ENCODE data around the gene LIPF. TPM values are rescaled to one million over a fixed set of nuclear protein-coding genes. Genes with fewer than 3 reads are reported as not detected.

LIPF gene, protein sequence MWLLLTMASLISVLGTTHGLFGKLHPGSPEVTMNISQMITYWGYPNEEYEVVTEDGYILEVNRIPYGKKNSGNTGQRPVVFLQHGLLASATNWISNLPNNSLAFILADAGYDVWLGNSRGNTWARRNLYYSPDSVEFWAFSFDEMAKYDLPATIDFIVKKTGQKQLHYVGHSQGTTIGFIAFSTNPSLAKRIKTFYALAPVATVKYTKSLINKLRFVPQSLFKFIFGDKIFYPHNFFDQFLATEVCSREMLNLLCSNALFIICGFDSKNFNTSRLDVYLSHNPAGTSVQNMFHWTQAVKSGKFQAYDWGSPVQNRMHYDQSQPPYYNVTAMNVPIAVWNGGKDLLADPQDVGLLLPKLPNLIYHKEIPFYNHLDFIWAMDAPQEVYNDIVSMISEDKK
- not detected for polyA plus RNA-seq (2013, experiment 1 of 2)
- not detected for polyA plus RNA-seq (2013, experiment 2 of 2)

DNA sequence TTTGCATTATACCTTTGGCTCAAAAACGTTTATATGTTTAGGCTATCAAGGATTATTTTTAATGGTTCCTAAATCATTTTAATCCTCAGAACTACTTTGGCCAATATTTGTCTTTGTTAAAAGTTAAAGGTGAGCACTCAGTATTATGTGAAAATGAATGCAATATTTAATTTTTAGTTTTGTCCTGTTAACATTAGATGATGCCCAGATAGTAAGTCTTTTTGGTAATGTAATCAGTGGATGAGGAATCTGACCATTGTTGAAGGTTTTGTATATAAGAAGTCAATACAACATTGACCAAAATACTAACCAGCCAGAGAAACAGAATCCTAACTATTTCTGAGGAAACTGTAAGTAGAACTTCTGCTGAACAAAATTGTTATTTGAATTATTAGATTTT is at the start of gene LIPF:
LIPF (plus strand) TSS at position 301 of the 400 bp plus-strand sequence. CDS start 2,856 bp downstream, outside the sequence.
- Histone ChIP-seq H3K27me3 (ENCODE audit: insufficient read depth, low read length, poor library complexity) (no peaks in the 10 kb centered on the region), H4K5ac (ENCODE audit: low read length) (no peak within 1 kb of the TSS), H3K79me2 (ENCODE audit: control insufficient read depth, insufficient read depth, low read length) (no peaks in the 10 kb centered on the region), H3K36me3 (ENCODE audit: control insufficient read depth, insufficient read depth, low read length) (no peaks in the 10 kb centered on the region), H2AK5ac (ENCODE audit: low read length) (no peak within 1 kb of the TSS), H3K27ac (ENCODE audit: low read depth, low read length) (no peak within 1 kb of the TSS), H3K4me2 (ENCODE audit: low read length) (no peak within 1 kb of the TSS), H3K56ac (ENCODE audit: low read length) (no peak within 1 kb of the TSS), H3K4ac (ENCODE audit: low read depth, low read length) (no peak within 1 kb of the TSS), H3K4me3 (ENCODE audit: low read length) (no peak within 1 kb of the TSS), H3K9ac (ENCODE audit: low read length) (no peak within 1 kb of the TSS), H3K79me1 (ENCODE audit: low read length) (no peaks in the 10 kb centered on the region), H3K23ac (ENCODE audit: low read length) (no peak within 1 kb of the TSS), H4K8ac (ENCODE audit: low read depth, low read length) (no peak within 1 kb of the TSS), H2BK15ac (replicated peaks; ENCODE audit: low read depth) (no peak within 1 kb of the TSS), H2BK120ac (ENCODE audit: low read depth, low read length) (no peak within 1 kb of the TSS), H2BK5ac (ENCODE audit: low read length) (no peak within 1 kb of the TSS), H3K18ac (ENCODE audit: low read length) (no peak within 1 kb of the TSS), H3K4me1 (ENCODE audit: control insufficient read depth, low read depth, low read length) (no peaks in the 10 kb centered on the region)
- WGBS (ENCODE audit: extremely low coverage, insufficient coverage, low lambda C conversion rate), result no CpG with 5 or more reads among the region's 1 CpG
- DNase-seq, result no peak

- Histone ChIP-seq H3K79me1 (ENCODE audit: low read length) (no peaks in the 10 kb centered on the region), H3K36me3 (ENCODE audit: control insufficient read depth, insufficient read depth, low read length) (no peaks in the 10 kb centered on the region), H3K4me1 (ENCODE audit: control insufficient read depth, low read depth, low read length) (no peaks in the 10 kb centered on the region), H3K4me2 (ENCODE audit: low read length) (no peak overlapping the region), H3K4me3 (ENCODE audit: low read length) (no peak overlapping the region), H3K27me3 (ENCODE audit: insufficient read depth, low read length, poor library complexity) (no peaks in the 10 kb centered on the region), H3K9ac (ENCODE audit: low read length) (no peak overlapping the region), H2BK15ac (replicated peaks; ENCODE audit: low read depth) (no peak overlapping the region), H3K4ac (ENCODE audit: low read depth, low read length) (no peak overlapping the region), H2AK5ac (ENCODE audit: low read length) (no peak overlapping the region), H4K5ac (ENCODE audit: low read length) (no peak overlapping the region), H4K8ac (ENCODE audit: low read depth, low read length) (no peak overlapping the region), H3K79me2 (ENCODE audit: control insufficient read depth, insufficient read depth, low read length) (no peaks in the 10 kb centered on the region), H3K56ac (ENCODE audit: low read length) (no peak overlapping the region), H2BK120ac (ENCODE audit: low read depth, low read length) (no peak overlapping the region), H3K18ac (ENCODE audit: low read length) (no peak overlapping the region), H3K27ac (ENCODE audit: low read depth, low read length) (no peak overlapping the region), H3K23ac (ENCODE audit: low read length) (no peak overlapping the region), H2BK5ac (ENCODE audit: low read length) (no peak overlapping the region)
- no CpG with 5 or more reads among the region's 18 CpGs for WGBS (ENCODE audit: extremely low coverage, insufficient coverage, low lambda C conversion rate)
- no peak for DNase-seq
Measured at GRCh38 chr10:88616250-88616977, 47.8 kb upstream of the LIPF start.

DNA sequence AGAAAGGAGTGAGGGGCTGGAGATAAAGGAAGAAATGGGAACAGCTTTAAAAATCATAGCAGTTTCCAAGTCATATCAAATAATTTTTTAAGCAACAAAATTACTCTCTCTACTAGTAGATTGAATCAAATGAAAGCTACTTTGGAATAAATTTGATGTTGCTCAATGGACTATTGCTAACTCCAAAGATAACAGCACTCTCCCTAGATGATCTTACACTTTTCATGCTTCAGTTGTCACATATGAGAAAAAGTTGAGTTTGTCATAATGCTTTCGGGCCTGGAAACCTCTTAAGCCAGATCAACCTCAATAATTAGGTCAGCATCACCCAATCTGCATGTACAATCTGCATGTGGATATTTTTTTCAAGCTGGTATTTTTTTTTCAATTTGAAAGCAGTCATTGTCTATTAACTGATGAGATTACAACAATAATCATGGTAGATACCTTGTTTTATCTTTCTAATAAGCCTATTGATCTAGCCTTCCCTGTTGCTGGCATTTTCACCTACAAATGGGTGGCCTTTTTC is 46.4 kb upstream of the LIPF start:
- no peak overlapping the region for H3K4me3 ChIP-seq (ENCODE audit: low read length)
- H3K4me2 ChIP-seq (ENCODE audit: low read length), result no peak overlapping the region
- WGBS (ENCODE audit: extremely low coverage, insufficient coverage, low lambda C conversion rate), result no CpG with 5 or more reads among the region's 1 CpG
- no peaks in the 10 kb centered on the region for H3K79me2 ChIP-seq (ENCODE audit: control insufficient read depth, insufficient read depth, low read length)
- no peak overlapping the region for H2BK15ac ChIP-seq (replicated peaks; ENCODE audit: low read depth)
- H3K27me3 ChIP-seq (ENCODE audit: insufficient read depth, low read length, poor library complexity), result no peaks in the 10 kb centered on the region
- no peak overlapping the region for H2BK120ac ChIP-seq (ENCODE audit: low read depth, low read length)
- H2AK5ac ChIP-seq (ENCODE audit: low read length), result no peak overlapping the region
- no peak overlapping the region for H4K5ac ChIP-seq (ENCODE audit: low read length)
- no peaks in the 10 kb centered on the region for H3K4me1 ChIP-seq (ENCODE audit: control insufficient read depth, low read depth, low read length)
- no peak overlapping the region for H4K8ac ChIP-seq (ENCODE audit: low read depth, low read length)
- H3K9ac ChIP-seq (ENCODE audit: low read length), result no peak overlapping the region
- no peak for DNase-seq
- no peak overlapping the region for H3K27ac ChIP-seq (ENCODE audit: low read depth, low read length)
- H3K36me3 ChIP-seq (ENCODE audit: control insufficient read depth, insufficient read depth, low read length), result no peaks in the 10 kb centered on the region
- no peak overlapping the region for H3K56ac ChIP-seq (ENCODE audit: low read length)
- no peaks in the 10 kb centered on the region for H3K79me1 ChIP-seq (ENCODE audit: low read length)
- H3K23ac ChIP-seq (ENCODE audit: low read length), result no peak overlapping the region
- H3K18ac ChIP-seq (ENCODE audit: low read length), result no peak overlapping the region
- no peak overlapping the region for H2BK5ac ChIP-seq (ENCODE audit: low read length)
- no peak overlapping the region for H3K4ac ChIP-seq (ENCODE audit: low read depth, low read length)

- no peaks in the 10 kb centered on the region for H3K36me3 ChIP-seq (ENCODE audit: control insufficient read depth, insufficient read depth, low read length)
- WGBS (ENCODE audit: extremely low coverage, insufficient coverage, low lambda C conversion rate), result no CpG with 5 or more reads among the region's 1 CpG
- H2BK15ac ChIP-seq (replicated peaks; ENCODE audit: low read depth), result no peak overlapping the region
- H3K79me1 ChIP-seq (ENCODE audit: low read length), result no peaks in the 10 kb centered on the region
- H2BK5ac ChIP-seq (ENCODE audit: low read length), result no peak overlapping the region
- H3K4me2 ChIP-seq (ENCODE audit: low read length), result no peak overlapping the region
- H3K4me1 ChIP-seq (ENCODE audit: control insufficient read depth, low read depth, low read length), result no peaks in the 10 kb centered on the region
- no peak overlapping the region for H3K18ac ChIP-seq (ENCODE audit: low read length)
- no peak overlapping the region for H2BK120ac ChIP-seq (ENCODE audit: low read depth, low read length)
- H3K56ac ChIP-seq (ENCODE audit: low read length), result no peak overlapping the region
- H3K23ac ChIP-seq (ENCODE audit: low read length), result no peak overlapping the region
- no peak overlapping the region for H4K8ac ChIP-seq (ENCODE audit: low read depth, low read length)
- no peak overlapping the region for H3K27ac ChIP-seq (ENCODE audit: low read depth, low read length)
- no peak overlapping the region for H4K5ac ChIP-seq (ENCODE audit: low read length)
- no peaks in the 10 kb centered on the region for H3K27me3 ChIP-seq (ENCODE audit: insufficient read depth, low read length, poor library complexity)
- H3K4me3 ChIP-seq (ENCODE audit: low read length), result no peak overlapping the region
- no peak overlapping the region for H2AK5ac ChIP-seq (ENCODE audit: low read length)
- H3K79me2 ChIP-seq (ENCODE audit: control insufficient read depth, insufficient read depth, low read length), result no peaks in the 10 kb centered on the region
- no peak overlapping the region for H3K4ac ChIP-seq (ENCODE audit: low read depth, low read length)
- DNase-seq, result no peak
- no peak overlapping the region for H3K9ac ChIP-seq (ENCODE audit: low read length)
Measured at GRCh38 chr10:88618496-88618895, 45.7 kb upstream of the LIPF start.

- Histone ChIP-seq H3K36me3 (ENCODE audit: control insufficient read depth, insufficient read depth, low read length) (no peaks in the 10 kb centered on the region), H3K23ac (ENCODE audit: low read length) (no peak overlapping the region), H4K8ac (ENCODE audit: low read depth, low read length) (no peak overlapping the region), H3K56ac (ENCODE audit: low read length) (no peak overlapping the region), H3K18ac (ENCODE audit: low read length) (no peak overlapping the region), H2BK15ac (replicated peaks; ENCODE audit: low read depth) (no peak overlapping the region), H3K4me2 (ENCODE audit: low read length) (no peak overlapping the region), H4K5ac (ENCODE audit: low read length) (no peak overlapping the region), H2BK120ac (ENCODE audit: low read depth, low read length) (no peak overlapping the region), H3K79me2 (ENCODE audit: control insufficient read depth, insufficient read depth, low read length) (no peaks in the 10 kb centered on the region), H3K27me3 (ENCODE audit: insufficient read depth, low read length, poor library complexity) (no peaks in the 10 kb centered on the region), H3K9ac (ENCODE audit: low read length) (no peak overlapping the region), H3K4ac (ENCODE audit: low read depth, low read length) (no peak overlapping the region), H3K27ac (ENCODE audit: low read depth, low read length) (no peak overlapping the region), H2BK5ac (ENCODE audit: low read length) (no peak overlapping the region), H3K4me1 (ENCODE audit: control insufficient read depth, low read depth, low read length) (no peaks in the 10 kb centered on the region), H2AK5ac (ENCODE audit: low read length) (no peak overlapping the region), H3K79me1 (ENCODE audit: low read length) (no peaks in the 10 kb centered on the region), H3K4me3 (ENCODE audit: low read length) (no peak overlapping the region)
- no peak for DNase-seq
- WGBS (ENCODE audit: extremely low coverage, insufficient coverage, low lambda C conversion rate), result no CpG with 5 or more reads among the region's 1 CpG
Measured at GRCh38 chr10:88620441-88620840, 43.8 kb upstream of the LIPF start.

Measured in mesendoderm (in vitro differentiated cells).